RPMI7951 (cell line): Measurements from ENCODE around the gene CXCR6. TPM values are rescaled to one million over a fixed set of nuclear protein-coding genes. Genes with fewer than 3 reads are reported as not detected.
"Not testable (repeated sequence)": the region's sequence is repeated elsewhere in the genome, so short reads cannot be mapped to it uniquely, and the experiment has no call there.

Source experiments
- DNase-seq: peaks from one replicate; pipeline ENCODE4 v3.0.0-alpha.2; 2012; ENCODE audit warnings: low read depth
- total RNA-seq: library from RNA; depleted of rRNA; stranded (reverse); fragments of >200 nt; shearing (Covaris generic); gene quantifications from 2 replicates; pipeline ENCODE4 v1.2.3, GENCODE V29; 2014; rRNA removed

CXCR6 gene
- total RNA-seq, 1 experiment from 2014 or later: not detected

DNA sequence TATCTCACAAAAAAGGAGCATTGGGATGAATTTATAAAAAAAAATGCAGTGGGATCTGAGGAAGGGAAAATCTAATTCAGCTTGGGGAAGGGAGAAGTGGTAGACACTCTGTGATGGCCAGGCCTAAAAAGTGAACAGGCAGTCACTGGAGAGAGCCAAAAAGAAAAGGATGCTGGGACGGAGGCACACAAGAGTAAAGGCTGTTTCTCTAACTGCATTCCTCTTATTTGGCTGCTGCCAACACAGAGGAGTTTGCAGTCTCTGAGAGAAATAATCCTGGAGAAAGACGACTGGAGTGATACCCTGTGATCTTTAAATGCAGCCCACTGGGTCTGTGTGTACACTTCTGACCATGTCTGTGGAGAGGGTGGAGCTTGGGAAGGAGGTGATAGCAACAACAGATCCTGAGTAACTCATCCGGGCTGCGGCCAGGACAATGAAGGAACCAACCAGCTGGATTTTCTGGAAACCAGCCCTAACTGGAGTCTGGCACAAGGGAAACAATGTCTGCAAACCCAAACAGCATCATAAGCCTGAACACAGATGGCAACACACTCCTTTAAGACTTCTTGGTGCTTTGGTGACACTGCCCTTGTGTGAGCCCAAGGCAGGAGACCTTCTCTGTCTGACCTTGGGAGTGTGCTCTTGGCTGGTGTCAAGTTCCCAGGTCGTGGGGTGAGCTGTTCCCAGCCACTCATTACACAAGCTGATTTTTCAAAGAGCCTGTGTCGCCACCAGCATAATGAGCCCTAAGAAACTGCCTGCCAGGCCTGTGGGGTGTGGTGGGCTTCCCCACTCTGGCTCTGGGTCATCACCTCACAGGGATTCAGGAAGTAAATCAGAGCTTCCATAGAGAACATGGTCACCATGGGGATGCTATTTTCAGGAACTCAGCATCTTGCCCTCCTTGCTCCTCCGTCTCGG is 44.4 kb downstream of the CXCR6 start:
- DNase-seq: no peak

DNA sequence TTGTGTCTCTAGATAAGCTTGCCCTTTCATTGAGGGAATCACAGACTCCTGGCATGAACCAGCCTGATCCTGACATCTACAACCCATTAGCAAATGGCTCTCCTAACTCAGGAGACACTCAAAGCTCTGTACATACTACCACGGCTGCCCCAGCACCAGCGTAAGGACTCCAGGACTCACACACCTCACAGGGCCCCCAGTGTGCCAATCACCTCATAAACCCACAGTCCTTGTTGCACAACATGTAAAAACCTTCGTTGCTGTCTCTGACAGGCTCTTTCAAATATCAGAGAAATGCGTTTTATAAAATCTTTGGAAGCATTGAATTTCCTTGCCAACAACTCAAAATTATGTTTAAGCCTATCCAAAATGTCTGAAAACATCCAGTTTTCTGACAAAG is 45.1 kb downstream of the CXCR6 start:
- DNase-seq: no peak

DNA sequence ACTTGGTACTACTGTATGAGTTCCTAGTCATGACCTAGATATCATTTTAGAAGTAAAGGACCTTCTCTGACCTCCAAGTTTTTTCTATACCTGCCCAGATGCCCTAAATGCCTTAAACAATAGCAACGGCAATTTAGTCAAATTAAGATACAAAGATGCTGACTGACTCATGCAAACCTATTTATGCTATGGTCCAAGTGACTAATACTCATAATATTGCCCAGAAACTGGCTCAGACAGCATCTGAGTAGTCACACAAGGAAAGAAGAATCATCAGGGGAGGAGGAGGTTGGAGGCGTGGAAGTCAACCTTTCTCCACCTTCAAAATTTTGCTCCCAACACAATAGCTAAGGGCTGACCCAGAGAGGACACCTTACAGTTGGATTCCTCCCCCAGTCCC is 45.5 kb downstream of the CXCR6 start:
- peak; percentile 69 for DNase-seq

DNA sequence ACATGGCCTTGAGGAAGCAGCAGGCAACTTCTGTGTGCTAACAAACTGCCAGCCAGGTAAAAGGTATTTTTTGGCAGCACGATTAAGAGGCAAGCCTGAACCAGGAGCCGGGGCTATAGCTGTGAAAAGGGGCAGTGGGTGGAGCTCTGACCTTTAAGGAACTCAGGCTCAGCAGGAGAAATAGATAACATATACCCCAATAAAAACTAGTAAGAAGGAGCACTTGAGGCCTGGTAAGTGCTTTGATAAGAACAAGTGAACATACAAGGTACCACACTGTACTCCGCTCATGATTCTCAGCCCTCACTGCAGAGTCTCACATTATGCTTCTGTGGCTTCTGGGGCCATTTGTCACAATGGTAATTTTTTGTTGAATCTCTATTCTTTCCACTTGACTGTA is 46.9 kb downstream of the CXCR6 start:
- DNase-seq: no peak

DNA sequence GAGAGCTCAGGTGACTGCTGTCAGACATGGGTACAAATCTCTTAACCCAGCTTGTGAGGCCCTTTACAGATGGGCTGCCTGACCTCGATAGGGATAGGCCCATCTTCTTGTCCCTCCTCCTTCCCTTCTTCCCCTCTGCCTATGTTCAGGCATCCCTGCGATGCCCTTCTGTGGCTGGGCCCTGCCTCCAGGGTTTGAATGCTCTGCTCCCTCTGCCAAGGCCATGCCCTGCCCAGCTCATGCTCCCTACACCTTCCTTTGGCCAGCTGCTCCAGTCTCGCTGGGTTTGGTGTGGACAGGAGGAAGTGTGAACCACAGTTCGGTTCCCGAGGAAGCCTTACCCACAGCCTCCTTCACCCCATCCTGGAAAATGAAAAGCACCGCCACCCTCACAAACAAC is 48.1 kb downstream of the CXCR6 start:
- no peak for DNase-seq

DNA sequence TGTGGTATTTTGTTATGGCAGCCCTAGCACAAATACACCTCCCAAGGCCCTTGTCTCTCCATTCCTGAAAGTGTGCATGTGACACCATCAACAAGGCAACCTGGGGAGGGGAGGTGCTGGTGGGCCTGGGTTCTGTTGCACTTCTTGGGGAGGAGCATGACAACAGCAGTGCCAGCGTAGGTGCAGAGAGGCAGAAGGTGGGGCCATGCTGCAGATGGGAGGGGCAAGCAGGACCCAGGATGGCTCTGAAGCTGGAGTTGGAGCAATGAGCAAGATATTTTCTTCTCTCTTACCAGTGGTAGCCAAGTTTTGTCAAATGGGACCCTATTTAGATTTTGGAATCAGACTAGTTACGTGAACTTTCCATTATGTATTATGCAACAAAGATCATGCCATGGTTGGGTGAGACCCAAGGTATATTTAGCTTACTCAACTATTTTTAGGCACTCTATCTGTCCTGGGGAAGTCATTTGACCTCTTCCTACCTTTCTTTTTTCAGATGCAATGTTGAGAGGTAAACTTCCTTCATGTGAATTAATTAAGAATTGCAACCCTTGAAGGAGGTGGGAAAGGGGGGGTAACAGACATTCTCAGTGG is 49.0 kb downstream of the CXCR6 start:
- no peak for DNase-seq

DNA sequence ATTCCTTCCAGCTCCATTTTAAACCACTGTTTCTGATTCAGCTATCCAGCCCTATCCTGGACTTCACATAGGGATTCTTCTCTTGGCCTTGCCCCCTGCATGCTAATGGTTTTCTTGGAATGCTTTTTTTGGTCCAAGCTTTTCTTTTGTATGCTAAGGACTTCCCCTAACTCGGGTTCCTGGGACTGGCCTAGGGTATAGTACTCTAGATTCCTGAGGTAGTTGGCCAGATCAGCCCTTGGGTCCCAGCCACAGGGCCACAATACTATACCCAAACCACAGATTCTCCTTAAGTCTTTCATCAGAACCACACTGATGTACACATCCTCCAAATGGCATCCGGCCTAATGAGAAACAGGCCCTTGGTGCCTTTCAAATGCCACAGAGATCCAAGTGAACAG is 49.6 kb downstream of the CXCR6 start:
- peak; percentile 96 for DNase-seq

DNA sequence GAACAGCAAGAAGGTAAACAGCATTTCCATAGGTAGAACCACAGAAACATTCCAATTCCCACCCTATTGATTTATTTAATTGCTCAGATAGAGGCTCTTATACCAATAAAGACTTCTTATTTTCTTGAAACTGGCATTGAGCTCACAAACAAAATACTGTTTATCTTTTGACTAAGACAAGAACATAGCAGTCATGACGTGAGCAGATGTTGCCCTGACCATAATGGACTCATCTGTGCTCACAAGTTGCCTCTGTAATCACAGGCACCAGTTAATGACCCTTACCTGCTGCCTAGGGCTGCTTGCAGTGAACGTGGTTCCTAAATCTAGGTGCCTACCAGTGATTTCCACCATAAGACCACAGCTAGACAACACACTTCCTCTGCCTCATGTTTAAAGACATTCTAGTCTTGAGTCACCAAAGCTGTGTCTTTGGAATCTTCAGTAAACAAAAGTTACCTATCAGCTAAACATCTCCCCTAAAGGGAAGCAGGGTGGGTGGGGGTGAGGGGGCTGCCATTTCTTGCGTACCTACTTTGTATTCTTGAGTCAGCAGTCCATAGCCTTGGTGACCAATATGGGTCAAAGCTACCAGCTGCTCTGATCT is 50.3 kb downstream of the CXCR6 start:
- DNase-seq: no peak

DNA sequence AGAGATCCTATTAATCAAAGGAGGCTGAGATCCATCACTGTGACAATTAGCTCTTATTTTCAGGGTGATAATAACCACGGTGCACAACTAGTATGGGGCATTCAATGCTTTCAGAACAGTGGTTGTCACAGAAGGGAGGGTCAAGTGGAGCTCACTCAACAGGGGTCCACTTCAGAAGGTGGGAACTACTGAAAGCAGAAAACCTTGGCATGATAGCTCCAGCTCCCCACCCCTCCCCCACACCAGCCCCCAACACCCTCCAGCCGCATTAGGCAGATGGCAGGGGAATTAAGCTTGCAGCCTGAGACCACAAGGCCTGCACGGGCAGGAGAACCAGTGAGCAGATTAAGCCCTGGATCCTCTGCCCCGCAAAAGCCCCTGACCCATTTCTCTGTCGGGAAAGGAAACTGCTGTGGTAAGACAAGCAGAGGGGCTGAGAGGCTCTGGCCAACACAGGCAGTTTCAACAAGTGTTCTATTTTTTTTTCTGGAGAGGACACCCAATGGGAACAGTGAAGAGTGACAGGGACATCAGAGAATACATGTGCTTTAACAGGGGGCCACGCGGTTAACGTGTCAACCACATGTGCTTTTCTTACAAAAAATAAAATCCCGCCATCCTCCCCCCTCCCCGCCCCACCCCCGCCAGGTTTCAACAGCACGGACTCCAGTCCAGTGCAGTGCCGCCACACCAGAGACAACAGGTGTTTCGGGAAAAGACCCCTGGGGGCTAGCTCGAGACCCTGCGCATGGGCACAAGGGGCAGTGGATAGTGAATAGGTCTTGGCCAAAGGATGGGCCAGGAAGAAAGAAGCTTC is 51.4 kb downstream of the CXCR6 start:
- no peak for DNase-seq

DNA sequence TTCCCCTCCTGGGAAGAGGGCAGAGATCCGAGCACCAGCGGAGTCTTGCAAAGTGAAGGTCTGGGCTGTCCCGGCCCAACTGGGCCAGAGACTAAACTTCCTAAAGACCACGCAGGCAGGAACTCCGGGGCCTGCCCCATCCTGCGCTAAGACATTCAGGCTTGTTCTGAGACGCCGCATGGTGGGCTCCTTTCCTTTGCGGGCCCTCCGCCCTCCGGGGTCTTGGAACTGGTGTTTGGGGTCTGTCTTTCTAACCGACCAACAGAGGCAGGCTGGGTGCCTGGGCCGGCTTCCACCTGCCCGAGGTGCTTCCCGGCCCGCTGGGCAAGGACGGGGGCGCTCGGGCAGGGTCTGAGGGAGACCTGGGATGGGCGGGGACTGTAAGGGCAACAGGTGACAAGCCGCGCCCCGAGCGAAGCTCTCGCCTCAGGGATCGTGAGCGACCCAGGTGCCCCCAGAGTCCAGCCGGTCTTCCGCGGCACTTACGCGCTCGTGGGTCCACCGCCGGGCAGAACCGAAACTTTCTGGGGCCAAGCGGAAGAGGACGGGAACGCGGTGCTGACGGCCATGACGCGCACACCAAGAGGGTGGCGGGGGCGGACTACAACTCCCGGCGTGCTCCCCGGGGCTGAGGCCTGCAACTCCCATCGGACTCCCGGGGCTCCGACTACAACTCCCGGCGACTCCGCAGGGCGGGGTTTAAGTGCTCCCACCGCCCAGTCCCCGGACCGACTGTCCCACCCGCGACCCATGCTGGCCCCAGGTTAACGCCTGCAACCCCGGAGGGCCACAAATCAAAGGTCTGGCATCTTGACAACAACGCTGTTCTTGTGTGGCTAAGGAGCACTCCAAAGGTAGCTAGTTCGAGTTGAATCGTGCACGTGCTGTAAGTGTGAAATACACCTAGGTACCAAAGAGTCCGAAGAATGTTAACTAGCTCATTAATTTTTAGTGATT is 52.2 kb downstream of the CXCR6 start, which contains the start of gene FYCO1:
Gene FYCO1 (minus strand): TSS at position 589 of the 957 bp plus-strand sequence. CDS start 10,914 bp downstream, outside the sequence.
- peak; percentile 88 for DNase-seq

DNA sequence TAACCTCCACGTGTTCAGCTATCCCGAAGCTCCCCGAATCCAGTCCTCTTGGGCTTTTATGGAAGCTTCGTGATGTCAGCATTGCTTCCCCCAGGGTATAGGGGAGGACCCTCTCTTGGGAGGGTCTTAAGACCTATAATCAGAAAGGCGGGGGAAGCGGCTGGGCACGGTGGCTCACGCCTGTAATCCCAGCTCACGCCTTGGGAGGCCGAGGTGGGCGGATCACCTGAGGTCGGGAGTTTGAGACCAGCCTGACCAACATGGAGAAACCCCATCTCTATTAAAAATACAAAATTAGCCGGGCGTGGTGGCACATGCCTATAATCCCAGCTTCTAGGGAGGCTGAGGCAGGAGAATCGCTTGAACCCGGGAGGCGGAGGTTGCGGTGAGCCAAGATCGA is 54.2 kb downstream of the CXCR6 start:
- not testable (repeated sequence) for DNase-seq

DNA sequence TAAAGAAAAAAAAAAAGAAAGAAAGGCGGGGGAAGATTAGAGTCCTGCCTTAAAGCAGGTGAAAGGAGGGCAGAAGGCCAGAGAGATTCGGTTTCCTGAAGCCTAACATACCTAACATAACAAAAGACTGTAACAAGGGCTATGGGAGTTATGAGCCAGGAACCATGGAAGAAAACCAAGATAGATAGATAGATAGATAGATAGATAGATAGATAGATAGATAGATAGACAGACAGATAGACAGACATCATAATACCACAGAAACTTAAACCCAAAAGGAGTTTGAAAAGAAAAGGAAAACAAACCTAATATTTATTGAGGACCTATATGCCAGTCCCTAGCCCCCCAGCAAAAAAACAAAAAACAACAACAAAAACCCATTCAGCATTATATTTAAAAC is 54.7 kb downstream of the CXCR6 start:
- DNase-seq: no peak

Other genes with a start within 250 kb of the CXCR6 start
- gene SLC6A20, start 146.9 kb upstream of the CXCR6 start, total RNA-seq: under 0.01 TPM in 1 of 2 replicates, not detected in the other
- gene LZTFL1, start 101.3 kb upstream of the CXCR6 start, total RNA-seq: 26.5 and 38.3 TPM in 2 replicates
- not detected in 2 replicates for gene CCR9, start 56.9 kb upstream of the CXCR6 start, total RNA-seq
- gene FYCO1, start 52.4 kb downstream of the CXCR6 start, total RNA-seq: 6.4 and 6.6 TPM in 2 replicates
- not detected in 2 replicates for gene XCR1, start 84.0 kb downstream of the CXCR6 start, total RNA-seq